ENCODE results near the gene TAS1R2. TPM values are rescaled to one million over a fixed set of nuclear protein-coding genes. Genes with fewer than 3 reads are reported as not detected.

TAS1R2 gene
- total and polyA plus RNA-seq, 9 of the 15 experiments (the other 6 are each of a cell fraction or from before 2014, with no cell fraction given) = not detected

DNA sequence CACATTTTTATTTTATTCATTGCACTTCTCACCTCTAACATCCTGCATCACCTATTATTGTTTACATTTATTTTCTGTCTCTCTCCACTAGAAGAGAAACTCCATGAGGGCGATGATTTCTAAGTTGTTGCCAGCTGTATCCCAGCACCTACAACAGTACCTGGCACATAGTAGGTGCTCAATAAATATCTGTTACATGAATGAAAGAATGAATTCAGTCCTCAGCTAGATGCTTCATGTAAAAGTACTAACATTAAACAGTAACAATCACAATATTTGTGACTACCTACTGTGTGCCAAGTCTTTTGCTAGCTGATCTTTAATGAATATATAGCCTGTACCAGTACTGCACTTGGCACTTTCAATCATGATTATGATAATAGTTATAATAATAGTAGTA is 3.0 kb downstream of the TAS1R2 start:
- DNase-seq (ENCODE audit: extremely low read depth in 1 of 4, low spot score in 3 of 4) = no peak
- intact Hi-C loops (cut with micrococcal nuclease) = no loop called here
- no peaks in the 10 kb centered on the region for H3K9me3 ChIP-seq (replicated peaks; ENCODE audit: control insufficient read depth, insufficient read depth, low read depth, low read length)
- H3K27me3 ChIP-seq (ENCODE audit: control insufficient read depth in 2 of 2, insufficient read depth in 2 of 2, low read length in 2 of 2) = peaks cover 23 to 39% of the 10 kb centered on the region in 2 experiments
- H3K4me3 ChIP-seq = no peak overlapping the region
- WGBS (ENCODE audit: insufficient coverage, low coverage, missing lambda C conversion rate) = 0% methylated on average over 1 of the region's 1 CpG
- no peak for FAIRE-seq
- H3K4me2 ChIP-seq (ENCODE audit: insufficient read depth, low read length) = no peak overlapping the region
- BruUV-seq (replicated peaks) = no TSS peak
- H3K4me1 ChIP-seq (replicated peaks in 1 of 2; ENCODE audit: control insufficient read depth in 2 of 2, insufficient read depth in 2 of 2, low read length in 2 of 2) = peaks cover 2 to 10% of the 10 kb centered on the region in 2 experiments; a peak in 2 of 5 replicates
- H2AFZ ChIP-seq (ENCODE audit: low read depth, low read length) = no peak overlapping the region
- no peak for ATAC-seq
- H3K36me3 ChIP-seq (ENCODE audit: control insufficient read depth, insufficient read depth, low read length) = no peaks in the 10 kb centered on the region
- ChIA-PET CTCF (ENCODE audit: low intra/inter-chr PET ratio) (no interaction called here), POLR2A (no interaction called here)
- TF ChIP-seq ZKSCAN1 (IDR thresholded peaks at IDR 0.05; ENCODE audit: low read depth, low read length) (peak; percentile 96), ZNF695 (CRISPR knock-in tag; IDR thresholded peaks at IDR 0.05) (no peak), GABPB2 (CRISPR knock-in tag; conservative IDR thresholded peaks at IDR 0.05) (no peak), ZNF668 (CRISPR knock-in tag; IDR thresholded peaks at IDR 0.05) (no peak), HIVEP1 (CRISPR knock-in tag; IDR thresholded peaks at IDR 0.05) (no peak), HDAC1 (IDR thresholded peaks at IDR 0.05) (no peak), DDX20 (tag; IDR thresholded peaks at IDR 0.05; ENCODE audit: low read depth) (no peak), RBM25 (IDR thresholded peaks at IDR 0.05; ENCODE audit: low read depth, low read length, severe bottlenecking) (peak; percentile 36), ZC3H11A (IDR thresholded peaks at IDR 0.05; ENCODE audit: low read depth, low read length) (no peak)
- TF ChIP-seq, protein P1, sequence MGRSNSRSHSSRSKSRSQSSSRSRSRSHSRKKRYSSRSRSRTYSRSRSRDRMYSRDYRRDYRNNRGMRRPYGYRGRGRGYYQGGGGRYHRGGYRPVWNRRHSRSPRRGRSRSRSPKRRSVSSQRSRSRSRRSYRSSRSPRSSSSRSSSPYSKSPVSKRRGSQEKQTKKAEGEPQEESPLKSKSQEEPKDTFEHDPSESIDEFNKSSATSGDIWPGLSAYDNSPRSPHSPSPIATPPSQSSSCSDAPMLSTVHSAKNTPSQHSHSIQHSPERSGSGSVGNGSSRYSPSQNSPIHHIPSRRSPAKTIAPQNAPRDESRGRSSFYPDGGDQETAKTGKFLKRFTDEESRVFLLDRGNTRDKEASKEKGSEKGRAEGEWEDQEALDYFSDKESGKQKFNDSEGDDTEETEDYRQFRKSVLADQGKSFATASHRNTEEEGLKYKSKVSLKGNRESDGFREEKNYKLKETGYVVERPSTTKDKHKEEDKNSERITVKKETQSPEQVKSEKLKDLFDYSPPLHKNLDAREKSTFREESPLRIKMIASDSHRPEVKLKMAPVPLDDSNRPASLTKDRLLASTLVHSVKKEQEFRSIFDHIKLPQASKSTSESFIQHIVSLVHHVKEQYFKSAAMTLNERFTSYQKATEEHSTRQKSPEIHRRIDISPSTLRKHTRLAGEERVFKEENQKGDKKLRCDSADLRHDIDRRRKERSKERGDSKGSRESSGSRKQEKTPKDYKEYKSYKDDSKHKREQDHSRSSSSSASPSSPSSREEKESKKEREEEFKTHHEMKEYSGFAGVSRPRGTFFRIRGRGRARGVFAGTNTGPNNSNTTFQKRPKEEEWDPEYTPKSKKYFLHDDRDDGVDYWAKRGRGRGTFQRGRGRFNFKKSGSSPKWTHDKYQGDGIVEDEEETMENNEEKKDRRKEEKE (IDR thresholded peaks at IDR 0.05; ENCODE audit: borderline replicate concordance in 1 of 2, control insufficient read depth in 1 of 2, low read depth in 2 of 2, low read length in 1 of 2) = no peak
- no peaks in the 10 kb centered on the region; the same call in none of the 2 replicates for H4K20me1 ChIP-seq (replicated peaks; ENCODE audit: control insufficient read depth, insufficient read depth, low read length)
- H3K27ac ChIP-seq (ENCODE audit: extremely low read depth, low read depth, low read length) = no peak overlapping the region
- no peaks in the 10 kb centered on the region for H3K79me2 ChIP-seq (ENCODE audit: control insufficient read depth, insufficient read depth, low read length)
- H3K9ac ChIP-seq (ENCODE audit: insufficient read depth in 1 of 2, low read depth in 2 of 2, low read length in 2 of 2) = no peak overlapping the region
- in situ Hi-C loops (cut with MboI) = no loop called here
- no peaks in the 10 kb centered on the region for H3K9me1 ChIP-seq (ENCODE audit: control insufficient read depth, insufficient read depth, low read length)
